ENCODE results near the gene FXYD2. TPM values are rescaled to one million over a fixed set of nuclear protein-coding genes. Genes with fewer than 3 reads are reported as not detected.

FXYD2 gene
- total RNA-seq, 3 donors from 2014 or later: 1.2 to 9.1 (median 1.5) TPM

GRCh38 chr11:117774553-117774952, 50.0 kb downstream of the FXYD2 start:
- intact Hi-C loops (cut with DNase I, micrococcal nuclease): no loop called here
- no peak for TF ChIP-seq CTCF (IDR thresholded peaks at IDR 0.05)
- Histone ChIP-seq H3K4me3 (no peak overlapping the region), H3K4me1 (ENCODE audit: low read depth) (peaks cover 9% of the 10 kb centered on the region), H3K36me3 (ENCODE audit: low read depth) (no peaks in the 10 kb centered on the region), H3K9me3 (no peaks in the 10 kb centered on the region)
- ATAC-seq (peak; percentile 91), DNase-seq (peak in 1 of 3 donors; percentile 48)

GRCh38 chr11:117772360-117772759, 52.2 kb downstream of the FXYD2 start:
- no peak overlapping the region for H3K4me3 ChIP-seq
- DNase-seq (no peak), ATAC-seq (no peak)
- H3K4me1 ChIP-seq (ENCODE audit: low read depth): peaks cover 9% of the 10 kb centered on the region
- no peak for TF ChIP-seq CTCF (IDR thresholded peaks at IDR 0.05)
- H3K9me3 ChIP-seq: no peaks in the 10 kb centered on the region
- intact Hi-C loops (cut with DNase I, micrococcal nuclease): no loop called here
- H3K36me3 ChIP-seq (ENCODE audit: low read depth): no peaks in the 10 kb centered on the region

- H3K9me3 ChIP-seq: no peaks in the 10 kb centered on the region
- H3K4me3 ChIP-seq: no peak overlapping the region
- DNase-seq (no peak), ATAC-seq (no peak)
- no peaks in the 10 kb centered on the region for H3K36me3 ChIP-seq (ENCODE audit: low read depth)
- peaks cover 9% of the 10 kb centered on the region for H3K4me1 ChIP-seq (ENCODE audit: low read depth)
- TF ChIP-seq CTCF (IDR thresholded peaks at IDR 0.05): no peak
- intact Hi-C loops (cut with DNase I, micrococcal nuclease): no loop called here
These were observed 52.7 kb downstream of the FXYD2 start for GRCh38 chr11:117771841-117772240.

GRCh38 chr11:117771197-117771596, 53.3 kb downstream of the FXYD2 start:
- no peak for TF ChIP-seq CTCF (IDR thresholded peaks at IDR 0.05)
- H3K9me3 ChIP-seq: no peaks in the 10 kb centered on the region
- DNase-seq: no peak
- intact Hi-C loops (cut with DNase I, micrococcal nuclease): no loop called here
- H3K4me3 ChIP-seq: no peak overlapping the region
- H3K36me3 ChIP-seq (ENCODE audit: low read depth): no peaks in the 10 kb centered on the region
- ATAC-seq: no peak
- peaks cover 9% of the 10 kb centered on the region for H3K4me1 ChIP-seq (ENCODE audit: low read depth)

- Histone ChIP-seq H3K4me1 (ENCODE audit: low read depth) (peaks cover 9% of the 10 kb centered on the region), H3K4me3 (no peak overlapping the region), H3K9me3 (no peaks in the 10 kb centered on the region), H3K36me3 (ENCODE audit: low read depth) (no peaks in the 10 kb centered on the region)
- no peak for ATAC-seq
- no peak for DNase-seq
- intact Hi-C loops (cut with DNase I, micrococcal nuclease): no loop called here
- TF ChIP-seq CTCF (IDR thresholded peaks at IDR 0.05): no peak
These were observed 54.5 kb downstream of the FXYD2 start for GRCh38 chr11:117770061-117770460.

Other genes starting within 250 kb of the FXYD2 start
- 1 to 10 TPM; 5.0 to 5.5 (median 5.3) TPM for gene DSCAML1, start 27.5 kb downstream of the FXYD2 start, total RNA-seq
- gene FXYD6, start 51.9 kb upstream of the FXYD2 start, total RNA-seq: 100 to 1,000 TPM in 1 of 3 donors, 10 to 100 TPM in 2; 10.2 to 246 (median 15.9) TPM
- 1 to 10 TPM in 1 of 3 donors, under 1 TPM in 2; 0.32 to 1.9 (median 0.72) TPM for gene TMPRSS13, start 104.7 kb upstream of the FXYD2 start, total RNA-seq
- 10 to 100 TPM in 2 of 3 donors, 1 to 10 TPM in 1; 9.3 to 25.9 (median 12.5) TPM for gene IL10RA, start 161.7 kb upstream of the FXYD2 start, total RNA-seq

Data from mucosa of descending colon (tissue), 3 donors.